ENCODE results near the gene HEATR5A.

HEATR5A gene

GRCh38 chr14:31425905-31426304, 5.6 kb upstream of the HEATR5A start:
- DNase-seq (ENCODE audit: low read depth), result no peak

- DNase-seq (ENCODE audit: low read depth), result no peak
These were observed 850 bp upstream of the HEATR5A start for GRCh38 chr14:31421200-31421599.

- no peak for DNase-seq (ENCODE audit: low read depth)
These were observed 407 bp downstream of the HEATR5A start for GRCh38 chr14:31419967-31420318.

GRCh38 chr14:31419179-31419966, 977 bp downstream of the HEATR5A start:
- no peak for DNase-seq (ENCODE audit: low read depth)

- no peak for DNase-seq (ENCODE audit: low read depth)
These were observed 1.9 kb downstream of the HEATR5A start for GRCh38 chr14:31418440-31418839.

GRCh38 chr14:31414190-31414833, 6.0 kb downstream of the HEATR5A start:
- DNase-seq (ENCODE audit: low read depth), result no peak

GRCh38 chr14:31411218-31411727, 9.1 kb downstream of the HEATR5A start:
- DNase-seq (ENCODE audit: low read depth), result no peak

GRCh38 chr14:31410048-31410650, 10.2 kb downstream of the HEATR5A start:
- no peak for DNase-seq (ENCODE audit: low read depth)

GRCh38 chr14:31408421-31408820, 11.9 kb downstream of the HEATR5A start:
- DNase-seq (ENCODE audit: low read depth), result no peak

- no peak for DNase-seq (ENCODE audit: low read depth)
These were observed 14.6 kb downstream of the HEATR5A start for GRCh38 chr14:31405599-31406232.

- no peak for DNase-seq (ENCODE audit: low read depth)
These were observed 15.2 kb downstream of the HEATR5A start for GRCh38 chr14:31405106-31405505.

- DNase-seq (ENCODE audit: low read depth), result no peak
These were observed 16.6 kb downstream of the HEATR5A start for GRCh38 chr14:31403707-31404106.

- DNase-seq (ENCODE audit: low read depth), result no peak
These were observed 17.4 kb downstream of the HEATR5A start for GRCh38 chr14:31402764-31403439.

GRCh38 chr14:31401369-31401932, 18.9 kb downstream of the HEATR5A start:
- DNase-seq (ENCODE audit: low read depth), result no peak

- no peak for DNase-seq (ENCODE audit: low read depth)
These were observed 20.2 kb downstream of the HEATR5A start for GRCh38 chr14:31400031-31400638.

- no peak for DNase-seq (ENCODE audit: low read depth)
These were observed 24.7 kb downstream of the HEATR5A start for GRCh38 chr14:31395572-31396205.

- DNase-seq (ENCODE audit: low read depth), result no peak
These were observed 25.2 kb downstream of the HEATR5A start for GRCh38 chr14:31395119-31395518.

- no peak for DNase-seq (ENCODE audit: low read depth)
These were observed 28.3 kb downstream of the HEATR5A start for GRCh38 chr14:31391977-31392503.

- DNase-seq (ENCODE audit: low read depth), result no peak
These were observed 28.9 kb downstream of the HEATR5A start for GRCh38 chr14:31391473-31391872.

GRCh38 chr14:31389946-31390345, 30.4 kb downstream of the HEATR5A start:
- DNase-seq (ENCODE audit: low read depth), result no peak

Measured in non-pigmented ciliary epithelial cell (primary cell).